SK-N-SH treated with all-trans-retinoic acid at 6 μM for 48 hours (cell line): ENCODE measurements around the gene TEX261.

Experiments used
- ARNTL ChIP-seq: fragments of 450-650 bp; formaldehyde crosslinking; IDR thresholded peaks from 2 replicates; pipeline ENCODE4 v1.5.0; 2020; ENCODE audit warnings: low read depth, mild to moderate bottlenecking, moderate library complexity, borderline replicate concordance
- BACH2 ChIP-seq: fragments of 250-450 bp; sonication (Bioruptor Pico); IDR thresholded peaks from 2 replicates; pipeline ENCODE4 v1.9.0; 2021; ENCODE audit warnings: mild to moderate bottlenecking, borderline replicate concordance
- CREB5 ChIP-seq: fragments of 250-450 bp; sonication (Bioruptor Pico); IDR thresholded peaks from 2 replicates; pipeline ENCODE4 v1.5.1; 2020; ENCODE audit warnings: low read depth, mild to moderate bottlenecking, moderate library complexity
- GLIS3 ChIP-seq: fragments of 250-450 bp; sonication (Bioruptor Pico); IDR thresholded peaks from 2 replicates; pipeline ENCODE4 v1.5.0; 2020; ENCODE audit warnings: mild to moderate bottlenecking, moderate library complexity
- PATZ1 ChIP-seq: fragments of 250-450 bp; sonication (Bioruptor Pico); IDR thresholded peaks from 2 replicates; pipeline ENCODE4 v1.8.0; 2020; ENCODE audit warnings: mild to moderate bottlenecking, moderate library complexity, borderline replicate concordance
- RARB ChIP-seq: fragments of 250-450 bp; sonication (Bioruptor Pico); IDR thresholded peaks from 2 replicates; pipeline ENCODE4 v1.8.0; 2021; ENCODE audit warnings: mild to moderate bottlenecking, moderate library complexity
- SNAI2 ChIP-seq: fragments of 250-450 bp; sonication (Bioruptor Pico); IDR thresholded peaks from 2 replicates; pipeline ENCODE4 v1.5.0; 2020; ENCODE audit warnings: mild to moderate bottlenecking, moderate library complexity
- TOX ChIP-seq: fragments of 250-450 bp; sonication (Bioruptor Pico); IDR thresholded peaks from 2 replicates; pipeline ENCODE4 v1.8.0; 2021; ENCODE audit warnings: mild to moderate bottlenecking, moderate library complexity, borderline replicate concordance
- ZNF70 ChIP-seq: fragments of 450-650 bp; formaldehyde crosslinking; IDR thresholded peaks from 2 replicates; pipeline ENCODE4 v1.5.0; 2020; ENCODE audit warnings: mild to moderate bottlenecking, moderate library complexity

- no peak for TF ChIP-seq ZNF70 (CRISPR knock-in tag)
- TF ChIP-seq CREB5 (CRISPR knock-in tag): no peak
- no peak for TF ChIP-seq RARB (CRISPR knock-in tag)
- TF ChIP-seq GLIS3 (CRISPR knock-in tag): no peak
- TF ChIP-seq SNAI2 (CRISPR knock-in tag): no peak
- no peak for TF ChIP-seq TOX (CRISPR knock-in tag)
- TF ChIP-seq BACH2 (CRISPR knock-in tag): no peak
- TF ChIP-seq ARNTL (CRISPR knock-in tag): no peak
- no peak for TF ChIP-seq PATZ1 (CRISPR knock-in tag)
These were observed 29.2 kb downstream of the TEX261 start for GRCh38 chr2:70965506-70965905.
